SK-N-SH (cell line): ENCODE results near the gene PMVK.

Source experiments
- CTCF ChIP-seq: fragments of 200-600 bp; sonication (generic); IDR thresholded peaks from 2 replicates; pipeline ENCODE4 v1.6.1; 2017; ENCODE audit warnings: antibody characterized with exemption, mild to moderate bottlenecking, moderate library complexity
- EP300 ChIP-seq, 2 experiments: IDR thresholded peaks; 2 replicates each; pipeline versions ENCODE4 v1.4.0 to v1.6.1; 2012; ENCODE audit warnings: borderline replicate concordance in 1 of 2, low read depth in 1 of 2, low read length in 1 of 2
- FOXJ3 ChIP-seq: sonication (generic); formaldehyde crosslinking; IDR thresholded peaks from 2 replicates; pipeline ENCODE4 v1.5.1; 2020; ENCODE audit warnings: mild to moderate bottlenecking, missing genetic modification reagents
- GATA2 ChIP-seq: sonication (generic); formaldehyde crosslinking; IDR thresholded peaks from 2 replicates; pipeline ENCODE4 v1.5.0; 2020; ENCODE audit warnings: mild to moderate bottlenecking, missing genetic modification reagents
- MXI1 ChIP-seq: IDR thresholded peaks from 2 replicates; pipeline ENCODE4 v1.6.1; 2012; ENCODE audit warnings: mild to moderate bottlenecking, low read depth, low read length, improper control_type of control experiment
- NFIC ChIP-seq: IDR thresholded peaks from 2 replicates; pipeline ENCODE4 v1.4.0; 2012; ENCODE audit warnings: borderline replicate concordance
- POLR2AphosphoS5 ChIP-seq: IDR thresholded peaks from 2 replicates; pipeline ENCODE4 v1.6.1; 2012; ENCODE audit warnings: low read depth, low read length
- RAD21 ChIP-seq: IDR thresholded peaks from 2 replicates; pipeline ENCODE4 v1.6.1; 2012; ENCODE audit warnings: mild to moderate bottlenecking, low read length
- REST ChIP-seq: IDR thresholded peaks from 2 replicates; pipeline ENCODE4 v1.6.1; 2012; ENCODE audit warnings: mild to moderate bottlenecking, low read depth, low read length, moderate library complexity
- RXRA ChIP-seq: IDR thresholded peaks from 2 replicates; pipeline ENCODE4 v1.4.0; 2012; ENCODE audit warnings: low read depth, mild to moderate bottlenecking, borderline replicate concordance

- TF ChIP-seq NFIC: no peak
- TF ChIP-seq MXI1: no peak
- no peak for TF ChIP-seq CTCF
- no peak for TF ChIP-seq RXRA
- TF ChIP-seq POLR2AphosphoS5: no peak
- TF ChIP-seq GATA2 (CRISPR knock-in tag): no peak
- no peak for TF ChIP-seq RAD21
- TF ChIP-seq EP300 (IDR thresholded peaks at IDR 0.05; ENCODE audit: borderline replicate concordance in 1 of 2, low read depth in 1 of 2, low read length in 1 of 2): no peak
- no peak for TF ChIP-seq FOXJ3 (CRISPR knock-in tag)
- TF ChIP-seq REST: no peak
Measured at GRCh38 chr1:154881820-154882535, 54.5 kb downstream of the PMVK start.
